Ishikawa (cell line): ENCODE results near the gene CNTN4.

Experiments
- CEBPB ChIP-seq: IDR thresholded peaks from 2 replicates; pipeline ENCODE4 v1.6.1; 2012
- CREB1 ChIP-seq: IDR thresholded peaks from 2 replicates; pipeline ENCODE4 v1.6.1; 2012; ENCODE audit warnings: low read depth
- EGR1 ChIP-seq: IDR thresholded peaks from 2 replicates; pipeline ENCODE4 v1.6.1; 2012
- EP300 ChIP-seq: IDR thresholded peaks from 2 replicates; pipeline ENCODE4 v1.6.1; 2012; ENCODE audit warnings: borderline replicate concordance
- FOXM1 ChIP-seq: IDR thresholded peaks from 2 replicates; pipeline ENCODE4 v1.6.1; 2012; ENCODE audit warnings: low read depth, borderline replicate concordance
- MAX ChIP-seq: IDR thresholded peaks from 2 replicates; pipeline ENCODE4 v1.6.1; 2012
- REST ChIP-seq: IDR thresholded peaks from 2 replicates; pipeline ENCODE4 v1.6.1; 2012; ENCODE audit warnings: low read depth, mild to moderate bottlenecking
- TAF1 ChIP-seq: IDR thresholded peaks from 2 replicates; pipeline ENCODE4 v1.6.1; 2012; ENCODE audit warnings: low read depth, mild to moderate bottlenecking
- TCF12 ChIP-seq: IDR thresholded peaks from 2 replicates; pipeline ENCODE4 v1.6.1; 2012; ENCODE audit warnings: low read depth
- TEAD4 ChIP-seq: IDR thresholded peaks from 2 replicates; pipeline ENCODE4 v1.6.1; 2012
- YY1 ChIP-seq: IDR thresholded peaks from 2 replicates; pipeline ENCODE4 v1.6.1; 2012; ENCODE audit warnings: low read depth
- ZBTB7A ChIP-seq: IDR thresholded peaks from 2 replicates; pipeline ENCODE4 v1.6.1; 2012; ENCODE audit warnings: low read depth

- TF ChIP-seq FOXM1: no peak
- TF ChIP-seq MAX: no peak
- TF ChIP-seq CEBPB: no peak
- TF ChIP-seq EGR1: no peak
- no peak for TF ChIP-seq CREB1
- no peak for TF ChIP-seq TEAD4
- TF ChIP-seq YY1: no peak
- no peak for TF ChIP-seq TCF12
- TF ChIP-seq ZBTB7A: no peak
- TF ChIP-seq REST: no peak
- TF ChIP-seq TAF1: no peak
- no peak for TF ChIP-seq EP300
Measured at GRCh38 chr3:2415083-2415482, 316.4 kb downstream of the CNTN4 start.
